Activated CD4-positive, alpha-beta T cell treated with anti-CD3 and anti-CD28 coated beads, Interleukin-2, amount 10 ng/mL, durations not matched to agents 24 days and 14 days (primary cell): Measurements from ENCODE around the gene CENPS. TPM values are rescaled to one million over a fixed set of nuclear protein-coding genes. Genes with fewer than 3 reads are reported as not detected.
A peak's percentile ranks its signal among the peaks of the same experiment; 100 is the strongest.
"Not testable (repeated sequence)": the region's sequence is repeated elsewhere in the genome, so short reads cannot be mapped to it uniquely, and the experiment has no call there.

Experiments used
- DNase-seq: peaks from one replicate; pipeline ENCODE4 v3.0.0; 2022
- H3K27ac Mint-ChIP-seq: one replicate; pipeline ENCODE4 v1.8.0; 2022; ENCODE audit warnings: mild to moderate bottlenecking, mixed read lengths
- H3K27me3 Mint-ChIP-seq: one replicate; pipeline ENCODE4 v1.8.0; 2022; ENCODE audit warnings: mixed read lengths
- H3K36me3 Mint-ChIP-seq: one replicate; pipeline ENCODE4 v1.8.0; 2022; ENCODE audit warnings: low read depth, mild to moderate bottlenecking, mixed read lengths
- H3K4me1 Mint-ChIP-seq: one replicate; pipeline ENCODE4 v1.8.0; 2021; ENCODE audit warnings: mixed read lengths
- H3K4me3 Mint-ChIP-seq: one replicate; pipeline ENCODE4 v1.8.0; 2022; ENCODE audit warnings: mild to moderate bottlenecking, moderate library complexity, mixed read lengths
- H3K9me3 Mint-ChIP-seq: one replicate; pipeline ENCODE4 v1.8.0; 2021; ENCODE audit warnings: mixed read lengths
- intact Hi-C: fragments of 100-400 bp; cut with micrococcal nuclease; formaldehyde crosslinking; loops from one replicate; pipeline ENCODE4 v1.15.1; 2023
- total RNA-seq: library from RNA; stranded (reverse); gene quantifications from 2 replicates; pipeline ENCODE4 v1.2.3, GENCODE V29; 2022

The CENPS gene
- total RNA-seq, 1 donor from 2014 or later = 25.1 TPM

DNA sequence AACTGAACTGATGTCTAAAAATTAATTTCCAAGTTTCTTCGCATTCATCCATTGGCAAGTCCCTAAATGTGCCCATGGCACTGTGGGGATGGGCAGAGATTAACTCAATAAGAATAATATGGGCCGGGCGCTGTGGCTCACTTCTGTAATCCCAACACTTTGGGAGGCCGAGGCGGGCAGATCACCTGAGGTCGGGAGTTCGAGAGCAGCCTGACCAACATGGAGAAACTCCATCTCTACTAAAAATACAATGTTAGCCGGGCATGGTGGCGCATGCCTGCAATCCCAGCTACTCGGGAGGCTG lies 44.0 kb downstream of the CENPS start:
- peaks cover 31% of the 10 kb centered on the region for H3K4me1 Mint-ChIP-seq
- not testable (repeated sequence) for H3K9me3 Mint-ChIP-seq, DNase-seq, H3K27me3 Mint-ChIP-seq, H3K36me3 Mint-ChIP-seq
- intact Hi-C loops = loop anchor here (2.0 kb wide), 1 partner anchor 75 kb away; the partner anchor contains the start of gene PGD
- H3K27ac Mint-ChIP-seq = peak overlapping the region; percentile 89
- peak overlapping the region; percentile 97 for H3K4me3 Mint-ChIP-seq

DNA sequence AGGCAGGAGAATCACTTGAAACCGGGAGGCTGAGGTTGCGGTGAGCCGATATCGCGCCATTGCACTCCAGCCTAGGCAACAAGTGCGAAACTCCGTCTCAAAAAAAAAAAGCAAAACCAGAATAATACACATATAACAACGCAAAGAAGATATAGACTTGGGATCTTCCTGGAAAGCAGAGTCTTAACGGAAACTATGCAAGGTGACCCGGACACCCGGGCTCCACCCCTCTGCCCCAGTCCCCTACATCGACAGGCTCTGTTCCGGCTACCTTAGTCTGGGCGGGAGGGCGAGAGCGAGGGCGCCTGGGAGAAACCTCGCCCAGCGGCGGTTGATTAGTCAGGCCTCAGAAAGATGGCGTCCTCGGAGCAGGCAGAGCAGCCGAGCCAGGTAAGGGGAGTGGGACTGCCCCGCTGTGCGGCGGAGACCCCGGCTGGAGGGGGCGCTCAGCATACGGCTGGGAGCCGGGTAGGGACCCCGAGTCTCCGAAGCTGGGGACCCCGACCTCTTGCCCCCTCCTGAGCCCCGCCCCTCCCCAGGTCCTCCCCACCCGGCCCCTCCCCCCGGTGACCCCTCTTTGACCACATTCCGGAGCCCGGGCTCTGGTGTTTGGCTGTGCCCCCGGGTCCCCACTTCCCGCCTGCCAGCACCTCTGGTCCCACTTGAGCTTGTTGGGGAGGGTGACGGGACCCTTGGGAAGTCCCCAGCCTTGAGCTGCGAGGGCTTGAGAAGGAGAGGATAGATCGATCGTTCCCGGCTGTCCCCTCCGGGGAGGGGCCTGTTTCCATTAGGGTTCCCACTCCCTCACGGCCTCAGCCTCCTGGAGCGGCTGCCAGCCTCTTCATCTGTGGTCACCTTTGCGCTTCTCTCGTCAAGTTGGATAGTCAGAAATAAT lies 44.6 kb downstream of the CENPS start, which contains the start of gene PEX14:
Gene PEX14 (plus strand): TSS at position 338 of the 895 bp plus-strand sequence. CDS start 17 bp downstream, at position 355.
- H3K27me3 Mint-ChIP-seq = no peaks in the 10 kb centered on the region
- H3K4me3 Mint-ChIP-seq = peak within 1 kb of the TSS; percentile 97
- H3K9me3 Mint-ChIP-seq = no peaks in the 10 kb centered on the region
- peaks cover 9% of the 10 kb centered on the region for H3K36me3 Mint-ChIP-seq
- peak; percentile 96 for DNase-seq
- H3K4me1 Mint-ChIP-seq = peaks cover 34% of the 10 kb centered on the region
- H3K27ac Mint-ChIP-seq = peak within 1 kb of the TSS; percentile 89
- intact Hi-C loops = loop anchor here (2.0 kb wide), 1 partner anchor 76 kb away; the partner anchor contains the start of gene PGD

DNA sequence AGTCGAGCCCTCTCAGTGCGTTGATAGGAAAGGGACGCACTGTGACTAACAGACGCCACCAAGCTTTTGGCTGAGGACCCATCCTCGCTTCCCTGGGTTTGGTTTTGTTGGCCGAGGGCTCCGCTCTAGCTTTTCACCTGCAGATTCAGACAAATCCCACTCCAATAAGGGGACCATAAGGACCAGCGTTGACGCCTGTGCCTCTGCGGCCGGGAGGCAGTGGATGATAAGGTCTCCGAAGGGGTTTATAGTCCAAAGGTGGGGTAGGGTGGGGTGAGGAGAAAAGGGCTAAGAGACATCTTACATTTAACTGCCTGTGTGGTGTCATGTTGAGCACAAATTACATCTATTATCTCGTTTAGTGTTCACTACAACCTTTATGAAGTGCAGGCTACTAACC lies 45.3 kb downstream of the CENPS start:
- Mint-ChIP-seq H3K4me3 (peak overlapping the region; percentile 97), H3K9me3 (no peaks in the 10 kb centered on the region), H3K4me1 (peaks cover 34% of the 10 kb centered on the region), H3K27ac (peak overlapping the region; percentile 83), H3K27me3 (no peaks in the 10 kb centered on the region), H3K36me3 (peaks cover 9% of the 10 kb centered on the region)
- intact Hi-C loops = loop anchor here (2.0 kb wide), 1 partner anchor 77 kb away; the partner anchor contains the start of gene PGD
- DNase-seq = no peak

DNA sequence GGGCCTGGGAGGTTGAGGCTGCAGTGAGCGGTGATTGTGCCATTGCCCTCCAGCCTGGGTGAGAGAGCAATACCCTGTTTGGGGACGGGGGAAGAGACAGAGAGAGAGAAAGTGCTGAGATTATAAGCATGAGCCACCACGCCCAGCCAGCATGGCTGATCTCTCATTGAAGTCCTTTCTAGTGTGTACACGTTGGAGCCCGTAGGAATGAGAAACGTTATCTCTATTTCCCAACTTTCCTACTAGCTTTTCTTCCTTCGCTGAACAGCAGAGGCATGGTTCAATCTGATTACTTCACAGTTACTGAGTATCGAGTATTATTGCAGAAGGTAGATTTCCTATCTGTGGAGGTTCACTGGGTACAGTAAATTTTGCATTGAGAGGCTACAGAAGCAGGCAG lies 49.1 kb downstream of the CENPS start:
- no peak for DNase-seq
- H3K36me3 Mint-ChIP-seq = peaks cover 6% of the 10 kb centered on the region
- H3K9me3 Mint-ChIP-seq = no peaks in the 10 kb centered on the region
- H3K4me3 Mint-ChIP-seq = no peak overlapping the region
- H3K27ac Mint-ChIP-seq = no peak overlapping the region
- peaks cover 26% of the 10 kb centered on the region for H3K4me1 Mint-ChIP-seq
- intact Hi-C loops = no loop called here
- H3K27me3 Mint-ChIP-seq = no peaks in the 10 kb centered on the region

DNA sequence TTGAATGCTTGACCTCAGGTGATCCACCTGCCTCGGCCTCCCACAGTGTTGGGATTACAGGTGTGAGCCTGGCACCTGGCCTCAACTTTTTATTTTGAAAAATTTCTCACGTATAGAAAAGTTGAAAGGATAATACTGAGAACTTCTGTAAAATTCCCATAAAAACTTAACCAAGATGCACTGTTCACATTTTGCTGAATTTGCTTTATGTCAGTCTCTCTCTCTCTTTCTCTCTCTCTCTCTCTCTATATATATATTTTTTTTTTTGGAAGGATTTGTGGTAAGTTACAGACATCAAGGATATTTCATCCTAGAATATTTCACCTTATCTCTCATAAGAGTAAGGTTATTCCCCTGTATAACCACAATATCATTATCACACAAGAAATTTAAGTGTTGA lies 50.4 kb downstream of the CENPS start:
- peaks cover 5% of the 10 kb centered on the region for H3K36me3 Mint-ChIP-seq
- intact Hi-C loops = no loop called here
- H3K4me3 Mint-ChIP-seq = no peak overlapping the region
- no peaks in the 10 kb centered on the region for H3K27me3 Mint-ChIP-seq
- no peaks in the 10 kb centered on the region for H3K9me3 Mint-ChIP-seq
- no peak overlapping the region for H3K27ac Mint-ChIP-seq
- no peak for DNase-seq
- peaks cover 17% of the 10 kb centered on the region for H3K4me1 Mint-ChIP-seq

DNA sequence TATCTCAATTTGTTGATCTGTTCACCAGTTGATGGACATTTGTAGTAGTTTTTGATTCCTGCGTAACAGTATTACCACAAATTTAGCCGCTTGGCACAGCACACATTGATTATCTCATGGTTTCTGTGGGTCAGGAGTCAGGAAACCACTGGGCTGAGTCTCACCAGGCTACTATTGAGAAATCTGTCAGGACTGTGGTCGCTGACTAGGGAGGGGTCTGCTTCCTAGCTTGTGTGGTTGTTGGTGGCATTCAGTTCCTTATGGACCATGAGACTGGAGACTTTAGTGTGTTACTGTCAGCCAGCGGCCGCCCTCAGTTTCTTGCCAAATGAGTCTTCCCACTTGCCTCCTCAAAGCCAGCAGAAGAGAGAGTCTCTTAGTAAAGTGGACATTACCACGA lies 54.3 kb downstream of the CENPS start:
- H3K4me3 Mint-ChIP-seq = no peak overlapping the region
- H3K4me1 Mint-ChIP-seq = peaks cover 7% of the 10 kb centered on the region
- no peaks in the 10 kb centered on the region for H3K9me3 Mint-ChIP-seq
- DNase-seq = no peak
- no peaks in the 10 kb centered on the region for H3K27me3 Mint-ChIP-seq
- intact Hi-C loops = no loop called here
- no peak overlapping the region for H3K27ac Mint-ChIP-seq
- H3K36me3 Mint-ChIP-seq = peaks cover 14% of the 10 kb centered on the region

DNA sequence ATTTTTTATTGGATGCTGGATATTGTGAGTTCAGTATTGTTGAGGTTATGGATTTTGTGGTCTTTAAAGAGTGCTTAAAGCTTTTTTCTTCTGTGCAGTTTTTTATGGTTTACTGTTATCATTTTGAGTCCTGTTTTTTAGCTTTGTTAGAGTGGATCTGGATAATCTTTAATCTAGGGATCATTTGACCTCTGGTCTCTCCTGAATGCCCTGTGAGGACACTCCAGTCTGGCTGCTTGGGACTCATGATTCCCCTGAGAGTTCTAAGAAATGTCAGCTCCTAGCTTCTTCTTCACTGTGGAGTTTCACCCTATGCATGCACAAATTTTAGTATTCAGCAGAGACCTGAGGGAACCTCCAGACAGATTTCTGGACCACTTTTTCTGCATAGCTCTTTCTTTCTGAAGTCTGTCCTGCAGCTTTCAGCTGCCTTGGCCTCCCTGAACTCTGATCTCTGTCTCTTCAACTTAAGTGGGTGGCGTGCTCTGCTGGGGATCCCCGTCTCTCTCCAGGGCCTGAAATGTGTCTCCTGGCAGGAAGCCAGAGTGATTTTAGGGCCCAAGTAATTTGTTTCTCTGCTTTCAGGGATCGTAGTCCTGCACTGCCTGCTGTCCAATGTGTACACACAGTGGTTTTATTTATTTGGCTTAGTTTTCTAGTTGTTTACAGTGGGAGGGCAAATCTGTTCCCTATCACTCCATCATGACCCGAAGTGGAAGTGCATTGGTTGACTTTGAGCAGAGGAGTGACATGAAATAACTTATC lies 59.2 kb downstream of the CENPS start:
- intact Hi-C loops = loop anchor here (10.0 kb wide), 1 partner anchor 275 kb away; the partner anchor contains the start of gene KIF1B
- DNase-seq = no peak
- H3K27me3 Mint-ChIP-seq = no peaks in the 10 kb centered on the region
- peaks cover 16% of the 10 kb centered on the region for H3K4me1 Mint-ChIP-seq
- H3K36me3 Mint-ChIP-seq = peaks cover 18% of the 10 kb centered on the region
- no peak overlapping the region for H3K4me3 Mint-ChIP-seq
- peak overlapping the region; percentile 44 for H3K27ac Mint-ChIP-seq
- no peaks in the 10 kb centered on the region for H3K9me3 Mint-ChIP-seq

DNA sequence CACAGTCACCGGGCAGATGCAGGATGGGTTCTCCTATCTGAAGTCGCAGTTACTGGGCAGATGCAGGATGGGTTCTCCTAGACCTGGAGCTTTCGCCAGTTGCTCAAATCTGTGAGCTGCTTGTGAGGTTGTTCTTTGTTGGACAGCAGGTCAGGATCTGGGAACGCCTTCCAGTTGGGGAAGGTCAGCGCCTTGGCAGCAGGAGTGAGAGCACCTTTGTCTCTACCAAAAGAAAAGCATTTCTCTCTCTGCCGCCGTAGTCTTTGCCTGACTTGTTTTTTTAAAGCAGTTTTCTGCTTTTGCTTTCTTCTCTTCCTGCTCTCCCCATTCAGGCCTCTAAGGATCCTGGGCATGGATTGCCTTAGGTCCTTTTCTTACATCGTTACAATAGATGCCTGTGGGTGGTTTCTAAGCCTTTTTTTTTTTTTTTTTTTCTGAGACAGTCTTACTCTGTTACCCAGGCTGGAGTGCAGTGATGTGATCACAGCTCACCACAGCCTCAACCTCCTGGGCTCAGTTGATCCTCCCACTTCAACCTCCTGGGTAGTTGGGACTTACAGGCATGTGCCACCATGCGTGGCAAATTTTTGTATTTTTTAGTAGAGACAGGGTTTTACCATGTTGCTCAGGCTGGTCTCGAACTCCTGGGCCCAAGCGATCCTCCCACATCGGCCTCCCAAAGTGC lies 60.2 kb downstream of the CENPS start:
- no peak for DNase-seq
- H3K9me3 Mint-ChIP-seq = no peaks in the 10 kb centered on the region
- H3K36me3 Mint-ChIP-seq = peaks cover 18% of the 10 kb centered on the region
- peaks cover 26% of the 10 kb centered on the region for H3K4me1 Mint-ChIP-seq
- H3K4me3 Mint-ChIP-seq = no peak overlapping the region
- H3K27ac Mint-ChIP-seq = no peak overlapping the region
- H3K27me3 Mint-ChIP-seq = no peaks in the 10 kb centered on the region
- intact Hi-C loops = loop anchor here (10.0 kb wide), 1 partner anchor 276 kb away; the partner anchor contains the start of gene KIF1B

Other genes starting within 250 kb of the CENPS start
- 17.8 and 19.3 TPM in 2 replicates for gene KIF1B, start 219.9 kb upstream of the CENPS start, total RNA-seq
- gene PGD, start 31.4 kb upstream of the CENPS start, total RNA-seq = 142 and 144 TPM in 2 replicates
- gene CORT, start 19.6 kb downstream of the CENPS start, total RNA-seq = 0.40 and 0.52 TPM in 2 replicates
- gene DFFA, start 42.1 kb downstream of the CENPS start, total RNA-seq = 57.4 and 58.2 TPM in 2 replicates
- gene PEX14, start 44.5 kb downstream of the CENPS start, total RNA-seq = 20.7 and 21.6 TPM in 2 replicates